ENCODE results near the gene GRIN1. TPM values are rescaled to one million over a fixed set of nuclear protein-coding genes. Genes with fewer than 3 reads are reported as not detected.
A peak's percentile ranks its signal among the peaks of the same experiment; 100 is the strongest.

Gene GRIN1
- total and polyA plus RNA-seq, 2 donors (not counting 1 experiment from before 2014, with no cell fraction given), result 0.04 TPM; not detected in 1

DNA sequence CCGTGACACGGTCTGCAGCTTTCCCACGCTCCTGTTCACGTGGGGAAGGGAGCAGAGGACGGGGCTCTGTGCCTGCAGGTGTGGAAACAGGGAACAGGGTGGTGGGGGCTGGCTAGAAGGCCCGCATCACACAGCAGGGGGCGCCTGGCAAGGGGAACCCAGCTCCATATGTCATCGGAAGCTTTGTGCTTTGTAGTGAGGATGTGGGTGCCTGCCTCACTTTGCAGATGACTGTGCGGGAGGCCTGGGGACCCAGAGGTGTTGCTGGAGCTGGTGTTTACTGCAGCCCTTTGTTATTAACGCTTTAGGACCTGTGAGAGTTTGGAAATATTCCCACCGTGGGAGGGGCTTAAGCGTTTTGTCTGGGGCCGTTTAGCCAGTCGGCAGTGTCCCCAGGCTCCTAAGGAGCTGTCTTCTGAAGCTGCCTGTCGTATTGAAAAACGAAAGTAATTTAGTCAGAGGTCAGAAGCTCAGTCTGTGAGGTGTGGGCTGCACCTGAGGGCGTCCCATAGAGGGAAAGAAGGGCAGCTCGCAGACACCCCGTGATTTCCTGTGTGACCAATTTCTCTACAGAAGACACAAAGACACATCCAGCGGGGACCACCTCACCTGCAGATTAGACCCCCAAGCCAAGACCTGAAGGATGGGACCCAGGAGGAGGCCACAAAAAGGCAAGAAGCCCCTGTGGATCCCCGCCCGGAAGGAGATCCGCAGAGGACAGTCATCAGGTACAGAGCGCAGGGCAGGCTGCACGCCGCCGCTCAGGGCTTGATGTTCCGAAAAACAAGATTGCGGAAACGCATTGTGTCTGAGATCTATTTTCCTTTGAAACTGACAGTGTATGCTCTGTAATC, 43.1 kb upstream of the GRIN1 start:
- POLR2A ChIA-PET, result interaction anchor here (0.5 to 1.2 kb wide), 3 partner anchors 10 to 533 kb away, joined by 6 read pairs; partner anchors contain the start of gene MAN1B1
- Histone ChIP-seq H3K4me2 (replicated peaks; ENCODE audit: low read depth, low read length, poor library complexity, severe bottlenecking) (peak overlapping the region; percentile 37), H4K20me1 (ENCODE audit: control insufficient read depth, insufficient read depth, low read length, poor library complexity, severe bottlenecking) (peaks cover 8% of the 10 kb centered on the region), H2AFZ (ENCODE audit: insufficient read depth, low read depth, low read length, poor library complexity, severe bottlenecking) (peak overlapping the region; percentile 40), H3K4me1 (ENCODE audit: control insufficient read depth in 2 of 2, insufficient read depth in 2 of 2, low read length in 2 of 2) (peaks cover 0 to 12% of the 10 kb centered on the region in 2 donors), H3K9me3 (ENCODE audit: control extremely low read depth in 1 of 3, control insufficient read depth in 2 of 3, insufficient read depth in 1 of 3, low read length in 2 of 3) (no peaks in the 10 kb centered on the region), H3K4me3 (ENCODE audit: control extremely low read depth in 1 of 5, extremely low read depth in 1 of 5, insufficient read depth in 1 of 5, low read depth in 2 of 5, low read length in 4 of 5) (peak overlapping the region in 2 of 5 experiments; percentile 15 to 30), H3K36me3 (replicated peaks in 1 of 2; ENCODE audit: control extremely low read depth in 1 of 2, control insufficient read depth in 1 of 2, extremely low read depth in 1 of 2, insufficient read depth in 2 of 2, low read length in 1 of 2) (peaks cover 4 to 58% of the 10 kb centered on the region in 2 experiments), H3K27me3 (replicated peaks in 1 of 4; ENCODE audit: control extremely low read depth in 1 of 4, control insufficient read depth in 3 of 4, insufficient read depth in 4 of 4, low read length in 3 of 4) (no peaks in the 10 kb centered on the region), H3K79me2 (ENCODE audit: control insufficient read depth, insufficient read depth, low read length) (peaks cover 4% of the 10 kb centered on the region), H3K9ac (ENCODE audit: low read length) (no peak overlapping the region), H3K27ac (ENCODE audit: low read length in 2 of 2) (peak overlapping the region; percentile 41 to 44)
- ATAC-seq (ENCODE audit: low read depth), result peak; percentile 96
- no peak for TF ChIP-seq EZH2 (IDR thresholded peaks at IDR 0.05; ENCODE audit: borderline replicate concordance, insufficient read depth, low read depth, low read length, poor library complexity, severe bottlenecking)
- TF ChIP-seq, protein P1, sequence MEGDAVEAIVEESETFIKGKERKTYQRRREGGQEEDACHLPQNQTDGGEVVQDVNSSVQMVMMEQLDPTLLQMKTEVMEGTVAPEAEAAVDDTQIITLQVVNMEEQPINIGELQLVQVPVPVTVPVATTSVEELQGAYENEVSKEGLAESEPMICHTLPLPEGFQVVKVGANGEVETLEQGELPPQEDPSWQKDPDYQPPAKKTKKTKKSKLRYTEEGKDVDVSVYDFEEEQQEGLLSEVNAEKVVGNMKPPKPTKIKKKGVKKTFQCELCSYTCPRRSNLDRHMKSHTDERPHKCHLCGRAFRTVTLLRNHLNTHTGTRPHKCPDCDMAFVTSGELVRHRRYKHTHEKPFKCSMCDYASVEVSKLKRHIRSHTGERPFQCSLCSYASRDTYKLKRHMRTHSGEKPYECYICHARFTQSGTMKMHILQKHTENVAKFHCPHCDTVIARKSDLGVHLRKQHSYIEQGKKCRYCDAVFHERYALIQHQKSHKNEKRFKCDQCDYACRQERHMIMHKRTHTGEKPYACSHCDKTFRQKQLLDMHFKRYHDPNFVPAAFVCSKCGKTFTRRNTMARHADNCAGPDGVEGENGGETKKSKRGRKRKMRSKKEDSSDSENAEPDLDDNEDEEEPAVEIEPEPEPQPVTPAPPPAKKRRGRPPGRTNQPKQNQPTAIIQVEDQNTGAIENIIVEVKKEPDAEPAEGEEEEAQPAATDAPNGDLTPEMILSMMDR (IDR thresholded peaks at IDR 0.05), result peak; percentile 49
- Mint-ChIP-seq H3K4me3 (peak overlapping the region; percentile 72), H3K27me3 (no peaks in the 10 kb centered on the region), H3K9me3 (ENCODE audit: insufficient read depth) (no peaks in the 10 kb centered on the region), H3K27ac (peak overlapping the region; percentile 72), H3K4me1 (peaks cover 6% of the 10 kb centered on the region)
- 78% methylated on average over 27 of the region's 30 CpGs for WGBS (ENCODE audit: insufficient coverage)
- CTCF ChIA-PET, result interaction anchor here (0.6 to 2.5 kb wide), 18 partner anchors 9 to 269 kb away, joined by 3 to 13 read pairs (median 4); partner anchors contain the start of genes ANAPC2, DPP7, MAN1B1 and NPDC1
- DNase-seq, result peak; percentile 70
- intact Hi-C loops (cut with micrococcal nuclease), result no loop called here
